Parathyroid adenoma (tissue), 2 donors: ENCODE data around the gene CCDC177.

Experiments used
- H2AFZ ChIP-seq: fragments of 300-600 bp; sonication (generic); one replicate; pipeline ENCODE4 v1.7.0; 2017; ENCODE audit warnings: antibody characterized with exemption, mild to moderate bottlenecking
- H3K27ac ChIP-seq: fragments of 300-600 bp; sonication (generic); one replicate; pipeline ENCODE4 v1.7.0; 2017
- H3K27me3 ChIP-seq: fragments of 300-600 bp; sonication (generic); one replicate; pipeline ENCODE4 v1.7.0; 2017; ENCODE audit warnings: low read length; ENCODE audit not compliant: control insufficient read depth, insufficient read depth
- H3K36me3 ChIP-seq: fragments of 300-600 bp; sonication (generic); one replicate; pipeline ENCODE4 v1.7.0; 2017; ENCODE audit warnings: low read length; ENCODE audit not compliant: control insufficient read depth, insufficient read depth
- H3K4me1 ChIP-seq: fragments of 300-600 bp; sonication (generic); one replicate; pipeline ENCODE4 v1.7.0; 2017; ENCODE audit warnings: control low read depth
- H3K4me2 ChIP-seq: fragments of 300-600 bp; sonication (generic); one replicate; pipeline ENCODE4 v1.7.0; 2017; ENCODE audit warnings: low read length
- H3K4me3 ChIP-seq: fragments of 300-600 bp; sonication (generic); one replicate; pipeline ENCODE4 v1.7.0; 2017; ENCODE audit warnings: low read depth, low read length
- H3K79me2 ChIP-seq: fragments of 300-600 bp; sonication (generic); one replicate; pipeline ENCODE4 v1.7.0; 2017; ENCODE audit warnings: control low read depth
- H3K9ac ChIP-seq: fragments of 300-600 bp; sonication (generic); one replicate; pipeline ENCODE4 v1.7.0; 2017; ENCODE audit warnings: mild to moderate bottlenecking
- H3K9me3 ChIP-seq: fragments of 300-600 bp; sonication (generic); one replicate; pipeline ENCODE4 v1.7.0; 2017; ENCODE audit warnings: low read length; ENCODE audit not compliant: control insufficient read depth
- TF ChIP-seq, protein P1 (sequence below): fragments of 300-600 bp; sonication (generic); IDR thresholded peaks from one replicate; pipeline ENCODE4 v1.7.0; 2017; ENCODE audit warnings: antibody characterized with exemption, mild to moderate bottlenecking
- donor health status: primary hyperparathyroidism.

Gene CCDC177

DNA sequence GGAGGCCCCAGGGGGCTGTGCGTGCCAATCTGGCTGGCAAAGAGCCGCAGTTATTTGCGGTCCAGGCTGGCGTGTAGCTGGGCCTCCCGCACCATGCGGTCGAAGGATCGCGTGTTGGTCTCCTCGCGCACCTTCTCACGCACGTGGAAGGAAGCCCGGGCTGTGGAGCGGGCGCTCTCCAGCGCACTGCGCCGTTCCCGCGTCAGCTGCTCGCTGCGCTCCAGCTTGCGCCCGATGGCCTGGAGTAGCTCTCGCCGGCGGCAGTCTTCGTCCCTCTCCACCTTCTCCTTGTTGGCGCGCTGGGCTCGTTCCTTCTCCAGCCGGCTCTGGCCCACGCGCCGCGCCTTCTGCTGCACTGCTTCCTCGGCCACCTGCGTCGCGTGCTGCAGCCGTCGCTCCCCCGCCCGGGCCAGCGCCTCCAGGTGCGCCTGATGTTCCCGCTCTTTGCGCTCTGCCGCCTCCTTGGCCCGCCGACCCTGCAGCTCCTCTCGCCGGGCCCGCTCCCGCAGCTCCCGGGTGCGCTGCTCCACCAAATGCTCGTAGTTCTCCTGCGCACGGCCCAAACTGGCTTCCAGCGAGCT, 3.1 kb downstream of the CCDC177 start:
- TF ChIP-seq, protein P1, sequence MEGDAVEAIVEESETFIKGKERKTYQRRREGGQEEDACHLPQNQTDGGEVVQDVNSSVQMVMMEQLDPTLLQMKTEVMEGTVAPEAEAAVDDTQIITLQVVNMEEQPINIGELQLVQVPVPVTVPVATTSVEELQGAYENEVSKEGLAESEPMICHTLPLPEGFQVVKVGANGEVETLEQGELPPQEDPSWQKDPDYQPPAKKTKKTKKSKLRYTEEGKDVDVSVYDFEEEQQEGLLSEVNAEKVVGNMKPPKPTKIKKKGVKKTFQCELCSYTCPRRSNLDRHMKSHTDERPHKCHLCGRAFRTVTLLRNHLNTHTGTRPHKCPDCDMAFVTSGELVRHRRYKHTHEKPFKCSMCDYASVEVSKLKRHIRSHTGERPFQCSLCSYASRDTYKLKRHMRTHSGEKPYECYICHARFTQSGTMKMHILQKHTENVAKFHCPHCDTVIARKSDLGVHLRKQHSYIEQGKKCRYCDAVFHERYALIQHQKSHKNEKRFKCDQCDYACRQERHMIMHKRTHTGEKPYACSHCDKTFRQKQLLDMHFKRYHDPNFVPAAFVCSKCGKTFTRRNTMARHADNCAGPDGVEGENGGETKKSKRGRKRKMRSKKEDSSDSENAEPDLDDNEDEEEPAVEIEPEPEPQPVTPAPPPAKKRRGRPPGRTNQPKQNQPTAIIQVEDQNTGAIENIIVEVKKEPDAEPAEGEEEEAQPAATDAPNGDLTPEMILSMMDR: no peak
- Histone ChIP-seq H3K27ac (no peak overlapping the region), H3K4me1 (peaks cover 3% of the 10 kb centered on the region), H3K79me2 (no peaks in the 10 kb centered on the region), H3K9me3 (no peaks in the 10 kb centered on the region), H2AFZ (peak overlapping the region; percentile 79), H3K4me3 (peak overlapping the region; percentile 10), H3K9ac (no peak overlapping the region), H3K36me3 (no peaks in the 10 kb centered on the region), H3K4me2 (peak overlapping the region; percentile 59), H3K27me3 (peaks cover 7% of the 10 kb centered on the region)

DNA sequence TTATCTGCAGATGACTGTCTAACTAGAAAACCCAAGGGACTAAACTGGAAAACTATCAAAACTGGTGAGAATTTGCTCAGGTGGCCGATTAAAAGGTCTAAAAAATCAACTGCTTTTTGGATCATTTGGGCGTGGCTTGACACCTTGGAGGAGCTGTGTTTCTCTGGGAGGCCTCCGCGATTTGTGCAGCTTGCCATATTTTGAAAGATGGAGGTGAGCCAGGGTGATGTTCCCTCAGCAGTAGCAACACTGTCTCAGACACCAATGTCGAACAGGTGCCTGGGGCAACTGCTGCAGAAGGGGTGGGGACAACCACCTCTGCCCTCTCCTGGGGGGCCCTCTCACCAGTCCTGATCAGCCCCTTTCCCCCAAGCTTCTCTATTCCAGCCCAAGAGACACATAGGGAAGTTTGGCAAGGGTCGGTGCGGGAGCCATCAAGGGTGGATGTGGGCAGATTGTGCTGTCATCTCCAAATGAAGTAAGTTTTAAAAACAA, 3.8 kb downstream of the CCDC177 start:
- Histone ChIP-seq H3K9ac (no peak overlapping the region), H3K4me3 (no peak overlapping the region), H3K4me2 (no peak overlapping the region), H3K27me3 (peaks cover 7% of the 10 kb centered on the region), H3K27ac (no peak overlapping the region), H3K79me2 (no peaks in the 10 kb centered on the region), H3K9me3 (no peaks in the 10 kb centered on the region), H3K4me1 (peaks cover 3% of the 10 kb centered on the region), H3K36me3 (no peaks in the 10 kb centered on the region), H2AFZ (no peak overlapping the region)
- TF ChIP-seq, protein P1: no peak

DNA sequence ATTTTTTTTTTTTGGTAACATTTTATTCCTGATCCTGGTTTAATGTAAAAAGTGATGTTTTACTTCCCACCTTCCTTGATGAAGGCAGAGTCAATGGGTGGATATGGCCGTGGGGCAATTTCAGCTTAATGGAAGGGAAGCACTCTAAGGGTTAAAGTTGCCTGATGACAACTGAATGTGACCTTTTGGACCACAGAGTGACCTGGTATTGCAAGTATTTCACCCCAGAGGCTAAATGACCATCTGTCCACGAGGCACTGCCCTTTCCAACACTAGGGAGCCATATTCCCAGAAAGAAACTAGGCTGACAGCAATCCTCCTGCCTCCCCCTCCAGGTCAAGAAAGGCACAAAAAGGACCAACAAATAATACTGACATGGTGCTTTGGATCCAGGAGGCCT, 4.8 kb downstream of the CCDC177 start:
- Histone ChIP-seq H3K4me3 (no peak overlapping the region), H3K9ac (no peak overlapping the region), H3K9me3 (no peaks in the 10 kb centered on the region), H3K27ac (no peak overlapping the region), H2AFZ (no peak overlapping the region), H3K36me3 (no peaks in the 10 kb centered on the region), H3K4me2 (no peak overlapping the region), H3K79me2 (no peaks in the 10 kb centered on the region), H3K4me1 (peaks cover 3% of the 10 kb centered on the region), H3K27me3 (peaks cover 7% of the 10 kb centered on the region)
- TF ChIP-seq, protein P1: no peak

DNA sequence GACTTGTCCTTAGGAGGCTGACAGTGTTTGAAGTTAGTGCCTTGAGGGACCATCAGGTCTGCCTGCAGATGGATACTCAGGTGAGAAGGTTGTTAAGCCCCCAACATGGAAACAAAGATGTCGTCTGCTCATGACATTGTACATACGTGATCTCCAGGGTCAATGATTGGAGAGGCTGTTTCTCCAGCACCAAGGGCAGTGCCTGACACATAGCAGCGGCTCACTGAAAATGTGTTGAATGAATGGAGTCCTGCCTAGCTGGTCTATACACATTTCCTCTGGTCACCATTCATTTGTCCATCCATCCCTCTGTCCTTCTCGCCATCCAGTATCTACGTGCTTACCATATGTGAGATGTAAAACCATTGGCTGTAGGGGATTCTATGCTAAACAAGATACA, 7.1 kb downstream of the CCDC177 start:
- TF ChIP-seq, protein P1: no peak
- Histone ChIP-seq H3K9ac (no peak overlapping the region), H3K36me3 (no peaks in the 10 kb centered on the region), H3K27ac (no peak overlapping the region), H3K4me3 (no peak overlapping the region), H2AFZ (no peak overlapping the region), H3K79me2 (no peaks in the 10 kb centered on the region), H3K4me1 (no peaks in the 10 kb centered on the region), H3K4me2 (no peak overlapping the region), H3K9me3 (no peaks in the 10 kb centered on the region), H3K27me3 (no peaks in the 10 kb centered on the region)

GRCh38 chr14:69561893-69562292, 12.8 kb downstream of the CCDC177 start:
- Histone ChIP-seq H3K4me3 (no peak overlapping the region), H3K4me1 (no peaks in the 10 kb centered on the region), H3K27me3 (no peaks in the 10 kb centered on the region), H3K36me3 (no peaks in the 10 kb centered on the region), H3K79me2 (no peaks in the 10 kb centered on the region), H3K9me3 (no peaks in the 10 kb centered on the region), H2AFZ (no peak overlapping the region), H3K27ac (no peak overlapping the region), H3K4me2 (no peak overlapping the region), H3K9ac (no peak overlapping the region)
- TF ChIP-seq, protein P1: no peak
